Activated naive CD4-positive, alpha-beta T cell treated with anti-CD3 and anti-CD28 coated beads for 36 hours (primary cell): ENCODE measurements around the gene ALG14. TPM values are rescaled to one million over a fixed set of nuclear protein-coding genes. Genes with fewer than 3 reads are reported as not detected.
"Not testable (repeated sequence)": the region's sequence is repeated elsewhere in the genome, so short reads cannot be mapped to it uniquely, and the experiment has no call there.

Source experiments
- CTCF ChIA-PET: fragments of 350-600 bp; sonication (Branson Sonifier 250); formaldehyde crosslinking; loops from one replicate; lab custom pipeline; 2021; ENCODE audit warnings: antibody characterized with exemption; lab: Charles Lee
- DNase-seq: peaks from one replicate; pipeline ENCODE4 v3.0.0-alpha.2; 2020
- H3K27ac Mint-ChIP-seq: one replicate; pipeline ENCODE4 v1.8.0; 2021; ENCODE audit warnings: mild to moderate bottlenecking, mixed read lengths
- H3K27me3 Mint-ChIP-seq: one replicate; pipeline ENCODE4 v1.8.0; 2021; ENCODE audit warnings: low read depth, mixed read lengths
- H3K36me3 Mint-ChIP-seq: one replicate; pipeline ENCODE4 v1.8.0; 2021; ENCODE audit warnings: low read depth, mixed read lengths
- H3K4me1 Mint-ChIP-seq: one replicate; pipeline ENCODE4 v1.8.0; 2021; ENCODE audit warnings: low read depth, mixed read lengths
- H3K4me3 Mint-ChIP-seq: one replicate; pipeline ENCODE4 v1.8.0; 2021; ENCODE audit warnings: mild to moderate bottlenecking, moderate library complexity, mixed read lengths
- H3K9me3 Mint-ChIP-seq: one replicate; pipeline ENCODE4 v1.8.0; 2021; ENCODE audit warnings: mixed read lengths
- intact Hi-C: fragments of 100-400 bp; cut with micrococcal nuclease; formaldehyde crosslinking; loops from one replicate; pipeline ENCODE4 v1.15.1; 2023
- total RNA-seq, 2 experiments: library from RNA; stranded (reverse); gene quantifications; one replicate each; pipeline ENCODE4 v1.2.3, GENCODE V29; 2021

ALG14 gene
- total RNA-seq, 2 experiments from 2014 or later, result 4.1 to 6.2 TPM

DNA sequence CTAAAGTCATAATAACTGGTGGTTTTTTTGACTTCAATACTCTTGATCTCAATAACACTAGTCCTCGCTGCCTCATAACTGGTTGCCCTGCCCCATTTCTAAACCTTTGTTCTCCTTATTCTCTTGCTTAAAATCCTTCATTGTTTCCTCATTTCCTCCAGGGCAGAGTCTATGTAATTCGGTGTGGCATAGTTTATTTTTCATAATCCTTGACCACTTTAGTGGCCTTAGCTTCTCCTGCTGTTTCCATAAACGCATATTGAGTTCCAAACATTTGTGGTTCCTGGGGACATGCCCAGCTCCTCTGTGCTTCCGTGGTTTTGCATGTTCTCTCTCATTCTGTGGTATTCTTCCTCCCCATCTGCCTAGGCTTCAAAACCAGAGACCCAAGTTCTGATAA, 25.4 kb upstream of the ALG14 start:
- intact Hi-C loops, result no loop called here
- Mint-ChIP-seq H3K4me1 (no peaks in the 10 kb centered on the region), H3K9me3 (no peaks in the 10 kb centered on the region), H3K4me3 (no peak overlapping the region), H3K27ac (no peak overlapping the region), H3K27me3 (peaks cover 3% of the 10 kb centered on the region), H3K36me3 (no peaks in the 10 kb centered on the region)
- no peak for DNase-seq
- CTCF ChIA-PET, result no interaction called here

DNA sequence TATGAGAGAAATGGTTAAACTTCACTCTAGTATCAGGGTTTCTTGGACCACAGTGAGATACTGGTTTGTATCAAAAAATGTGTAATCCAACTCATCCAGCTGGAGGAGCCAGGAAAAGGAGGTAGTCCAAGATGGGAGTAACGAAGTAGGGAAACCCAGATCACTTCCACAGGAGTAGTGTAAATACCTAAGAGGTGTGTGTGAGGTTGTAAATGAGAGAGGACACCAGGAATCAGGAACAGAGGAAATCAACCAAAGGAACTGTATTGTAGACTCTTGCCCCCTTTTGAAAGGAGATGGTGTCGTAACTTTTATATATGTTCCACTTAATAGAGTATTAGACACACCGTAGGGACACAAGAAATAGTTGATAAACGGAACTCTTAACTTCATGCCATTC, 24.7 kb upstream of the ALG14 start:
- H3K27ac Mint-ChIP-seq, result no peak overlapping the region
- H3K27me3 Mint-ChIP-seq, result peaks cover 4% of the 10 kb centered on the region
- CTCF ChIA-PET, result interaction anchor here (1.3 kb wide), 1 partner anchor 14 kb away, joined by 4 read pairs; no protein-coding TSS in a partner anchor

DNA sequence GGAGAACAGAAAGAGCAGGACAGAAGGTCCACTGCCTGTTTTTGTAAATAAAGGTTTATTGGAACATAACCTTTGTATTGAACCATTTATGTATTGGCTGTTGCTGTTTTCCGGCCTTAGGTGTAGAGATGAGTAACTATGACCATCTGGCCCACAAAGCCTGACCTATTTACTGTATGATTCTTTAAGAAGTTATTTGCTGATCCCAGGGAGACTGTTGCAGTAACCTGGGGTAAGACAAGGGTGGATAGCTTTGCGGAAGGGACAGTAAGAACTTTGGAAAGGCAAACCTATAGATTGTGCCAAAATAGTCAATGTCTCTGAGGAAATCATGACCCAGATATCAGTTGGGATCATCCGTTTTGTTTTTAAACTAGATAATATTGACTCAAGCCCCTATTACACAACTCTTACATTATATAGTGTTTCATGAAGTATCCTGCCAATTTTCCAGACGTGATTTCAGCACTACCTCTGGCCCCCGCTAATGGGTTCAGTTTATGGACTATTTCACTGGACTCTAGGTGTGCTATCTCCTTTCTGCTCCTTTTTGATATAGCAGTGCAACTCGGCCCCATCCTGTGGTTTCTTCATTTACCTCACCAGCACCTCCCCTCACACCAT, 23.6 kb upstream of the ALG14 start:
- no peaks in the 10 kb centered on the region for H3K9me3 Mint-ChIP-seq
- intact Hi-C loops, result no loop called here
- CTCF ChIA-PET, result interaction anchor here (1.3 kb wide), 1 partner anchor 13 kb away, joined by 4 read pairs; no protein-coding TSS in a partner anchor
- H3K27me3 Mint-ChIP-seq, result peaks cover 5% of the 10 kb centered on the region
- H3K36me3 Mint-ChIP-seq, result no peaks in the 10 kb centered on the region
- H3K27ac Mint-ChIP-seq, result no peak overlapping the region
- no peaks in the 10 kb centered on the region for H3K4me1 Mint-ChIP-seq
- H3K4me3 Mint-ChIP-seq, result no peak overlapping the region
- DNase-seq, result no peak

More for the DNA sequence above, 24.7 kb upstream of the ALG14 start:
- Mint-ChIP-seq H3K9me3 (no peaks in the 10 kb centered on the region), H3K4me1 (no peaks in the 10 kb centered on the region), H3K36me3 (no peaks in the 10 kb centered on the region), H3K4me3 (no peak overlapping the region)
- no peak for DNase-seq
- intact Hi-C loops, result no loop called here

DNA sequence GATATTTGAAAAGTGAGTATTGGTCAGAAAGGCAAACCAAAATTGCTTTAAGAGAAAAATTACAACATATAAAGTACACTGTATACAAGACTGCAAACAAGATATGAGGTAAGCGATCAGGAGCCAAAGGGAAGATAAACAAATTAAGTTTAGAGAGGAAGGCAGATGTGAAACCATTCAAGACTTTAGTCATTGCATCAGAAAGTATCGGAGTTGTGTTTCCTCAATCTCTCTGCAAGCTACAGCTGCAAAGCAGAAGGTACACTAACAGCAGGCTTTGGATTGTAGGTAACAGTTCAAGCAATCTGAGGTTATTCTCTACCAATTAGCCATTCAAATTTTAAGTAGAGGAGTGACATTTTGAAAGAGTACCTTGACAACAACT, 23.1 kb upstream of the ALG14 start:
- Mint-ChIP-seq H3K4me1 (no peaks in the 10 kb centered on the region), H3K27me3 (peaks cover 7% of the 10 kb centered on the region), H3K9me3 (no peaks in the 10 kb centered on the region), H3K36me3 (no peaks in the 10 kb centered on the region), H3K27ac (no peak overlapping the region), H3K4me3 (no peak overlapping the region)
- intact Hi-C loops, result no loop called here
- DNase-seq, result no peak
- CTCF ChIA-PET, result no interaction called here

- Mint-ChIP-seq H3K27me3 (peaks cover 7% of the 10 kb centered on the region), H3K36me3 (no peaks in the 10 kb centered on the region), H3K9me3 (no peaks in the 10 kb centered on the region), H3K27ac (no peak overlapping the region), H3K4me1 (no peaks in the 10 kb centered on the region), H3K4me3 (no peak overlapping the region)
- CTCF ChIA-PET, result no interaction called here
- DNase-seq, result no peak
- intact Hi-C loops, result no loop called here
Observed at GRCh38 chr1:95094923-95095322, 22.2 kb upstream of the ALG14 start.

DNA sequence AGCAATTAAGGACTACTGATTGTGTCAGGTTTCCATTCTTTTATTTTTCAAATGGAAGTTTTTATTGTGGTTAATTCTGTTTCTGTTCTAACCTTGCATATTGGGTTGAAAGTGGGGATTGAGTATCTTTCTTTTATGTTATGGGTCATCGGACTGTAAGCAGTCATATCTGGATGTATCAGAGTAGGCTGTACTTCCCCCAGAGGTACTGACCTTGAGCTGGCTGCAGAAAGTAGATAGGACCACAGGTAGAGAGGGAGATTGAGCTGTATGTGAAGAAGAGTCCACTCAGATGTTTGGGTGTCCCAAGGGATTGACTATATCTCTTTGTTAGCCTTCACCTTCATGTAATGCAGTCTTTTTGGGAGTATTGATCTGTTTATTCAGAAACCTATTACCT, 20.5 kb upstream of the ALG14 start:
- CTCF ChIA-PET, result interaction anchor here (0.6 kb wide), 1 partner anchor 22 kb away, joined by 3 read pairs; no protein-coding TSS in a partner anchor
- Mint-ChIP-seq H3K4me3 (no peak overlapping the region), H3K27me3 (peaks cover 5% of the 10 kb centered on the region), H3K4me1 (no peaks in the 10 kb centered on the region), H3K36me3 (no peaks in the 10 kb centered on the region), H3K27ac (no peak overlapping the region), H3K9me3 (peaks cover 2% of the 10 kb centered on the region)
- intact Hi-C loops, result no loop called here
- no peak for DNase-seq

DNA sequence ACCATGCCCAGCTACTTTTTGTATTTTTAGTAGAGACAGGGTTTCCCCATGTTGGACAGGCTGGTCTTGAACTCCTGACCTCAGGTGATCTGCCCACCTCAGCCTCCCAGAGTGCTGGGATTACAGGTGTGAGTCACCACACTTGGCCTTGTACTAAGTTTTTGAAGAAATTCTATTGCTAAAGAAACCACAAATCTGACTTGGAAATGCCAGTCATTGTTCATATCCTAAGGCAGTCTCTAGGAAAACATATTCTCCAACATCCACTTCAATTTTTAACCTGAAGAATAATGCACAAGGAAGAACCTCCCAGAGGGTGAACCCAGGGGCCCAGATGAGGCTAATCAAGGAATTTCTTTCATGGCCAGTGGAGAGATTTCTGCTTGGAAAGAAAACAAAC, 20.1 kb upstream of the ALG14 start:
- H3K9me3 Mint-ChIP-seq, H3K27me3 Mint-ChIP-seq, H3K4me1 Mint-ChIP-seq, H3K36me3 Mint-ChIP-seq, DNase-seq, intact Hi-C loops, H3K4me3 Mint-ChIP-seq, H3K27ac Mint-ChIP-seq: not testable (repeated sequence)
- CTCF ChIA-PET, result interaction anchor here (0.6 kb wide), 1 partner anchor 22 kb away, joined by 3 read pairs; no protein-coding TSS in a partner anchor

- H3K9me3 Mint-ChIP-seq, H3K27me3 Mint-ChIP-seq, intact Hi-C loops, CTCF ChIA-PET, H3K4me1 Mint-ChIP-seq, DNase-seq, H3K36me3 Mint-ChIP-seq, H3K27ac Mint-ChIP-seq, H3K4me3 Mint-ChIP-seq: not testable (repeated sequence)
Observed at GRCh38 chr1:95091290-95091689, 18.5 kb upstream of the ALG14 start.

GRCh38 chr1:95089650-95090287, 17.0 kb upstream of the ALG14 start:
- peaks cover 2% of the 10 kb centered on the region for H3K9me3 Mint-ChIP-seq
- H3K4me1 Mint-ChIP-seq, result no peaks in the 10 kb centered on the region
- intact Hi-C loops, result no loop called here
- no peaks in the 10 kb centered on the region for H3K36me3 Mint-ChIP-seq
- CTCF ChIA-PET, result no interaction called here
- no peak overlapping the region for H3K4me3 Mint-ChIP-seq
- H3K27ac Mint-ChIP-seq, result no peak overlapping the region
- peaks cover 5% of the 10 kb centered on the region for H3K27me3 Mint-ChIP-seq
- no peak for DNase-seq

DNA sequence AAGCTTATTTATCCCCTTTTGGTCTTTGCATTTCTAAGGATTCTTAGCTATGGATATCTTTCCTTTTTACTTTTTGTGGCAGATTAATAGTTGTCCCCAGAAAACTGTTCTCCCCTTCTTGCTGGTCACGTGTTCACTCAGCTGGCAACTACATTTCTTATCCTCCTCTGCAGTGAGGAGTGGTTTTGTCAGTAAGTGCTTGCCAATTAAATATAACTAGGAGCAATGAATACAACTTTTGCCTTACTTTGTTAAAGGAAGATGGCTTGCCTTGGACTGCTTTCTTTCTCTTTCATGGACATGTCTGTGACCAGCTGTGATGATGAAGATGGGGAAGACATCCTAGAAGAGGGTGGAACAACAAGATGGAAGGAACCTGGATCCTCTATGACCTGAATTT, 15.6 kb upstream of the ALG14 start:
- intact Hi-C loops, result no loop called here
- no peak overlapping the region for H3K4me3 Mint-ChIP-seq
- peaks cover 5% of the 10 kb centered on the region for H3K27me3 Mint-ChIP-seq
- no peak overlapping the region for H3K27ac Mint-ChIP-seq
- no peaks in the 10 kb centered on the region for H3K4me1 Mint-ChIP-seq
- no peak for DNase-seq
- H3K36me3 Mint-ChIP-seq, result no peaks in the 10 kb centered on the region
- H3K9me3 Mint-ChIP-seq, result peaks cover 2% of the 10 kb centered on the region
- CTCF ChIA-PET, result interaction anchor here (0.7 kb wide), 1 partner anchor 557 kb away, joined by 3 read pairs; no protein-coding TSS in a partner anchor

- no peaks in the 10 kb centered on the region for H3K36me3 Mint-ChIP-seq
- DNase-seq, result no peak
- H3K27ac Mint-ChIP-seq, result no peak overlapping the region
- CTCF ChIA-PET, result no interaction called here
- peaks cover 2% of the 10 kb centered on the region for H3K27me3 Mint-ChIP-seq
- intact Hi-C loops, result no loop called here
- peaks cover 2% of the 10 kb centered on the region for H3K9me3 Mint-ChIP-seq
- H3K4me1 Mint-ChIP-seq, result no peaks in the 10 kb centered on the region
- H3K4me3 Mint-ChIP-seq, result no peak overlapping the region
Observed at GRCh38 chr1:95086949-95087533, 14.3 kb upstream of the ALG14 start.

- intact Hi-C loops, result no loop called here
- Mint-ChIP-seq H3K4me1 (no peaks in the 10 kb centered on the region), H3K27ac (no peak overlapping the region), H3K9me3 (peaks cover 2% of the 10 kb centered on the region), H3K4me3 (no peak overlapping the region), H3K36me3 (no peaks in the 10 kb centered on the region), H3K27me3 (no peaks in the 10 kb centered on the region)
- no peak for DNase-seq
- CTCF ChIA-PET, result interaction anchor here (0.6 to 2.8 kb wide), 15 partner anchors 11 to 280 kb away, joined by 3 to 18 read pairs (median 3); partner anchors contain the start of genes ALG14 and RWDD3
Observed at GRCh38 chr1:95085376-95085775, 12.6 kb upstream of the ALG14 start.
